Fibroblast of peridontal ligament (primary cell): ENCODE measurements around the gene SZT2.

Source experiments
- DNase-seq: peaks from one replicate; pipeline ENCODE4 v3.0.0-alpha.2; 2010; ENCODE audit errors: extremely low read depth

The SZT2 gene

DNA sequence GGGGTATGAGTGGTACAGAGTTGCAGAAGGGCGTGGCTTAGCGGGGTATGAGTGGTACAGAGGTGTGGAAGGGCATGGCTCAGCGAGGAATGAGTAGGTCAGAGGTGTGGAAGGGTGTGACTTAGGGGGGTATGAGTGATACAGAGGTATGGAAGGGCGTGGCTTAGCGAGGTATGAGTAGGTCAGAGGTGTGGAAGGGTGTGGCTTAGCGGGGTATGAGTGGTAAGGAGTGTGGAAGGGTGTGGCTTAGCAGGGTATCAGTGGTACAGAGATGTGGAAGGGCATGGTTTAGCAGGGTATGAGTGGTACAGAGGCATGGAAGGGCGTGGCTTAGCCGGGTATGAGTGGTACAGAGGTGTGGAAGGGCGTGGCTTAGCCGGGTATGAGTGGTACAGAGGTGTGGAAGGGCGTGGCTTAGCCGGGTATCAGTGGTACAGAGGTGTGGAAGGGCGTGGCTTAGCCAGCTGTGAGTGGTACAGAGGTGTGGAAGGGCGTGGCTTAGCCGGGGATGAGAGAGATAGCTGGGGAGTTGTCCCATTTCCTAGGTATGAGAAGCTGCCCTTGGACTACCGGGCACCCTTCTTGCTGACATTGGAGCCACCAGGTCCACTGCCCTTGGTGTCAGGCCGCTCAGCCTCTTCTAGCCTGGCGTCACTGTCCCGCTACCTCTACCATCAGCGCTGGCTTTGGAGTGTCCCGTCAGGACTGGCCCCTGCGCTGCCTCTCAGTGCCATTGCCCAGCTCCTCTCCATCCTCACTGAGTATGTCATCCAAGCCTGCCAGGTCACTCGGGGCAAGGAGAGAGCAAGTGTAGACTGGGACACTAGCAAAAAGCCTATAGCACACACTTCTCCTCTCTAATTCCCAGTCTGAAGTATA, 34.2 kb downstream of the SZT2 start:
- DNase-seq = no peak

DNA sequence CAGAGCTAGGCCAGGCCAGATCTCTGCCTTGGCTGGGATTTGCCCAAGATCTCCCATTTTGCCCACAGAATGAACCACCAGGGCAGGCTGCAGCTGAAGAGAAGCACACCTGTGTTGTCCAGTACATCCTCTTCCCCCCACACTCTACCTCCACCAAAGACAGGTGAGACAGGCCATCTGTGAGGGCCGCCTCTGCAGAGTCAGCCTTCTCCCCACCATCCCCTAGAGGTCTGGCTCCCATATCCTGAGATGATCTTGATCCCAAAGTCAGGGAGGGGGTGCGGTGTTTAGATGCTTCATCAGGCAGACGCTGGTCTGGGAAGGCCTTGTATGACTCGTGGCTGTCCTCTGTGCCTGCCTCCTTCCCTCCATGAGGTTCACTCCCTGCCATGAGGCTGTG, 35.3 kb downstream of the SZT2 start:
- no peak for DNase-seq

DNA sequence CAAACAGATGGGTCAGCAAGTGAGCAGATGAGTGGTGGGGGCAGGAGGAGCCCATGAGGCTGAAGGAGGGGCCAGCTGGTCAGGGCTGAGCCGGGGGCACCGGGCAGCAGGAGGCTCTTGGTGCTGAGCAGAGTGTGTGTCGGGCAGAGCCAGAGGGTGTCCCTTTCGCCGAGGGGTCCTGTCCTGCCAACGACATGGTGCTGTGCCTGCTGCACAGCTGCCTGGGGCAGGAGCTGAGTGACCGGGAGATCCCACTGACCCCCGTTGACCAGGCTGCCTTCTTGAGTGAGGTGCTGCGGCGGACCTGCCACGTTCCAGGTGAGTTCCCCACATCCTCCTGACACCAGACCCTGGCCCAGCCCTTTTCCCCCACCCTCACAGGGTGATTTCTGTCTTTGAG, 36.5 kb downstream of the SZT2 start:
- DNase-seq = no peak

DNA sequence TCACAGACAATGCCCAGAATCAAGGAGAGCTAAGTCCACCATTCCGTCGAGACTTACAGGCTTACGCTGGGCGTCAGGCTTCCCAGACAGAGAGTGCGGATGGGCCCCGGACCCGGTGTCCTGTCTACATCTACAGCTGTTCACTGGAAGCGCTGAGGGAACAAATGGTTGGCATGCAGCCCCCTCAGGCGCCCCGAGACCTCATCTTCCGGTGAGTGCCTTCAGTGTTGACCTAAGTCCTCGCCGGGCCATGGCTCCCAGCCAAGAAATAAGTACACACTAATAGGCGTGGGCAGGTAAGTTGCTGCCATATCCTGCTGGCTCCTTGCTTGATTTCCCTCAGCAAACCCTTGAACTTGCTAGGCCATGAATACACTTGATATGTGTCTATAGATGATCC, 37.8 kb downstream of the SZT2 start:
- DNase-seq = no peak

DNA sequence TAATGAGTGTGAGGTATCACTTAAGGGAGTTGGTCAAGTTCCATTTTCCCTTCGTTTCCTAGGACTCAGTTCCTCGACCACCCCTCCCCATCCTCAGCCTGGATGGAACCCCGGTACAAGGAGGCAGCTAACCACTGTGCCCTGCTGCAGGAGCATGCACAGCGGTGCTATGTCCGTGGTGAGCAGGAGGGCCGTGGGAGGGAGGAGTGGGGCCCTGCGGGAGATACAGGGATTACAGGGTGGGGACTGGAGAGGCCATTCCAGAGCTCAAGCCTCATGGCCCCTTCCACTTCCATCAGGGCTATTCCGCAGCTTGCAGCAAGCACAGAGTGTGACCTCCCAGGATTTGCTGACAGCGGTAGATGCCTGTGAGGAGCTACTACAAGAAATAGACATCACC, 38.2 kb downstream of the SZT2 start:
- no peak for DNase-seq

DNA sequence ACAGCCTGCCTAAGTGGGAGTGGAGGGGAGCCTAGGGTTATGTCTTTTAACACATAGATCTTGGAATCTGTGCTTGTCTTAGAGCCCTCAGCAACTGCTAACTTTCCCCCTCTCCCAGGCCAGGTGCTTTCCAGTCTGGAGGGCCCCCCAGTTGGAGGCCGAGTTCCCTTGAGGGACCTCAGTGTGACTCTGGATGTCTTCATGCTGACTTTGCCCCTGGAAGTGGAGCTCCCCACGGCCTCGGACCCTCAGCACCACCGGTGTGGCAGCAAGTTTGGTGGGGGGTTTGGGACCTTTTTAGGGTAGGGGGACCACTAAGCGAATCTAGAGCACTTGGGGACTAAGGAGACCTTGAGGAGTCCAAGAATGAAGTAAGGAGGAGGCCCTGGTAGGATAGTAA, 41.1 kb downstream of the SZT2 start:
- DNase-seq = no peak

DNA sequence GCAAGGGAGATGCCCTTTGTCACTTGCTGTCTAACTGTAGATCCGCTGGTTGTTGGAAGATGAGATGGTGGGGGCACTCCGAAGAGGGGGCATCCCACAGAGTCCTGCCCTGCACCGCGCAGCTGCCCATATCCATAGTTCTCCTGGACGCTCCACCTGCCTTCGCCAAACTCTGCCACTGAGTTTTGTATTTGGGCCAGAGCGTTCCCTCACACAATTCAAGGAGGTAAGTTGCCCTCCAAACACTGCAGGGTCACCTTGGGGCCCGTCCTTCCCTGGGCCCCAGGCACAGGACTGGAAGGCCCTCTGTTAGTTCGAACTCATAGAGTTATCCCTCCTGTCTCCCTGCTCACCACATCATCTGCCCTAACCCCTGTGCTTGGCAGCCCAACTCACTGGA, 42.0 kb downstream of the SZT2 start:
- no peak for DNase-seq

DNA sequence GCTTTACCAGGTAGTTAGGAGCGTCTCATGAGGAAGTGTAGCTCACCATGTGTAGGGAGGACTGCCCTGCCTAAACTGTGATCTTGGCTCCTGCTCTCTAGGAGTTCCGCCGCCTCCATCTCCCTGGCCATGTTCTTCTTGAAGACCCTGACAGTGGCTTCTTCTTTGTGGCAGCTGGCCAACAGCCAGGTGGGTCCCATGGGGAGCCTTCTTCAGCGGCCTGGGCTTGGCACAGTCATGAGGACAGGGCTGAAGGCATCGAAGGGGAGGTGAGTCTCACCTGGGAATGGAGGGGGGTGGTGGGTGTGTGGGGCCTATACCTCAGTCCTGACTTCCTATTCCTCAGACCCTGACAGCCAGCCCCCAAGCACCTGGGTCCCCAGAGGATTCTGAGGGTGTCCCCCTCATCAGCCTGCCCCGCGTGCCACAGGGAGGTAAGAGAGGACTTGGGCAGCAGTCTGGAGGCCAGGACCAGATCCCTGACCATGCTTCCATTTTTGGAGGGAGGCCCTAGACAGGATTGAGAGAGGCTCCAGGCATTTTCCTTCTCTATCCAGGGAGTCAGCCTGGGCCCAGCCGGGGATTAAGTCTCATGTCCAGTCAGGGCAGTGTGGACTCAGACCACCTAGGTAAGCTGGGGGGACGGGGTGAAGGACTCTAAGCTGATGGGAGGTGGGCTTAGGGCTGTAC, 42.6 kb downstream of the SZT2 start:
- DNase-seq = no peak

DNA sequence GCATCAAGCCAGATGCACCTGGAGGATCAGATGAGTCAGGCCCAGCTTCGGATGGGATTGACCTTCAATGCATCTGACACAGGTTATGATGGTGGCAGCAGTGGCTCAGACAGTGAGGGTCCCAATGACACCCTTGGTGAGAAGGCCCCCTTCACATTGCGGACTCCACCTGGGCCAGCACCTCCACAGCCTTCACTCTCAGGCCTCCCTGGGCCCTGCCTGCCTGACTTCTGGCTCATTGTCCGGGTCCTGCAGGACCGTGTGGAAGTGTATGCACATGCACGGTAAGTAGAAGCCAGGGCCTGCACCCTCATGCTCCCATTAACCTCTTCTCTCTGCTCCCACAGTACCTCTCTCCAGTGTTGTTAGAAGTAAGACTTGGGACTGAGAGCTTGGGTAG, 43.2 kb downstream of the SZT2 start:
- DNase-seq = no peak

DNA sequence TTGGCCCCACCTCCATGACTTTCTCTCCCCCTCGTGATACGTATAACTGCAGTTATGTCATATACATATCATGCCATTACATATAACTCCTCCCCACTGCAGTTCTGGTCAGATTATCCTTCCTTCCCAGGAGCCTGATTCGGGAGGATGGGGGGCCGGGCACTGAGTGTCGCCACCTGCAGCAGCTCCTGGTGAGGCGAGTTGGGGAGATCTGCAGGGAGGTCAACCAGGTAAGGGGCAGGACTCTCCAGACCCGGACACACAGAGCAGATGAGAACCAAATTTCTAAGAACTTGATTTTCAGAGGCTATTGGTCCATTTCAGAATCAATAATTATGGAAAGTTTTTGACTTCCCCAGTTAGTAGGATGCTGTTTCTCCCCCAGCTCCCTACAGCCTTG, 44.6 kb downstream of the SZT2 start:
- no peak for DNase-seq

DNA sequence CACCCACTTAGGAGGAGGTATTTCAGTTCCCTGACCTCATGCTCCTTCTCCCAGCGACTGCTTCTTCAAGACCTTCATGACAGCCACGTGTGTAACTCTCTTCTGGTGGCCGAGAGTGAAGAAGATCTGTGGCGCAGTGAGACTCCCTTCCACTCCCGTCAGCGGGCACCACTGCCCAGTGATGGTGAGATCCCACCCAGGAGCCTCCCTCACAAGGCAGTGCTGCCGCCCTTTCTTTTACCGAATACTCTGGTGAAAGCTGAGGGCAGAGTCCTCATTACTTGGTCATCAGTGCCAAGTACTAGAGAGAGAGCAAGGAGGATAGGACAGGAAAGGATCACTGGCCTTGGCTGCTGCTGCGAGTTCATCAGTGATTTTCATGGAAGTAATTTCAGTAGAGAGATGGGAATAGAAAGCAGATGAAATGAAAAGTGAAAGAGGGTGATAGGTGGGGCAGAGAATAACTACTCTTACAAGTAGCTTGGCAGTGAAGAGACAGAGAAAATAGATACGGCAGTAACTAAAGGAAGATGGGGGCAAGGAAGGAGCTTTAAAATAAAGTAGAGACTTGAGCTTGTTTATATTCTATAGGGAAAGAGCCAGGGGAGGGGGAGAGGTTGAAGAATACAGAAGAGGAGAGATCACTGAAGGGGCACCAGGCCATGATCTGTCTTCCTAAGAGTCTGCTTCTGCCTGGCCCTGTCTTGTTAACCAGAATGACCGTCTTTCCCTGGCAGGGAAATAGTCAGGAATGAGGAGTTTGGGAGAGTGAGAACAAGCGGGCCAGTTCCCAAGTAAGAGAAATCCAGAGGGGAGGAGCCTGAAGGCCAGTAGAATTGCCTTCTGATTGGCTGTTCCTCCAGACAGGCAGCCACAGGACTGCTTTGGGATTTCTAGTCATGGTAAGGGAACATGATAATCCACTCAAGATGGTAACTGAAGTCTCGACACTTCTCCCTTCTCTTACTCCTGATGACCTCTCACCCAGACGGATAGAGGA, 45.7 kb downstream of the SZT2 start:
- peak; percentile 93 for DNase-seq

DNA sequence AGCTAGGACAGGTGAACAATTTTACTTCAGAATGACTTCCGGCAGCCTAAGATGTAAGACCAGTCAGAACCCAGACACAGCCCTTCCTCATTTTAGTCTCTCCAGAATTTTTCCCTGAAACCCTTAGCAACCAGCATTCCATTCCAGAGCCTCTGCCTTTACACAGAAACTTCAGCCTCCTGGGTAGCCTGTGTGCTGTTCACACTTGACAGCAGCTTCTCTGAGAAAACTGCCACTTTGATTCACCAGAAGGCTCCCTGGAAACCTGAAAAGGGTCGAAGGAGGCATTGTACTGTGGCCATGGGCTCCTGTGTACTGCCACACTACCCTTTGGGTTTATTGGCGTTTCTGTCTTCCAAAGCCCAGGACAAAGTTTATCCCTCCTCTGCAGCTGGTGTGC, 46.7 kb downstream of the SZT2 start:
- peak; percentile 16 for DNase-seq

DNA sequence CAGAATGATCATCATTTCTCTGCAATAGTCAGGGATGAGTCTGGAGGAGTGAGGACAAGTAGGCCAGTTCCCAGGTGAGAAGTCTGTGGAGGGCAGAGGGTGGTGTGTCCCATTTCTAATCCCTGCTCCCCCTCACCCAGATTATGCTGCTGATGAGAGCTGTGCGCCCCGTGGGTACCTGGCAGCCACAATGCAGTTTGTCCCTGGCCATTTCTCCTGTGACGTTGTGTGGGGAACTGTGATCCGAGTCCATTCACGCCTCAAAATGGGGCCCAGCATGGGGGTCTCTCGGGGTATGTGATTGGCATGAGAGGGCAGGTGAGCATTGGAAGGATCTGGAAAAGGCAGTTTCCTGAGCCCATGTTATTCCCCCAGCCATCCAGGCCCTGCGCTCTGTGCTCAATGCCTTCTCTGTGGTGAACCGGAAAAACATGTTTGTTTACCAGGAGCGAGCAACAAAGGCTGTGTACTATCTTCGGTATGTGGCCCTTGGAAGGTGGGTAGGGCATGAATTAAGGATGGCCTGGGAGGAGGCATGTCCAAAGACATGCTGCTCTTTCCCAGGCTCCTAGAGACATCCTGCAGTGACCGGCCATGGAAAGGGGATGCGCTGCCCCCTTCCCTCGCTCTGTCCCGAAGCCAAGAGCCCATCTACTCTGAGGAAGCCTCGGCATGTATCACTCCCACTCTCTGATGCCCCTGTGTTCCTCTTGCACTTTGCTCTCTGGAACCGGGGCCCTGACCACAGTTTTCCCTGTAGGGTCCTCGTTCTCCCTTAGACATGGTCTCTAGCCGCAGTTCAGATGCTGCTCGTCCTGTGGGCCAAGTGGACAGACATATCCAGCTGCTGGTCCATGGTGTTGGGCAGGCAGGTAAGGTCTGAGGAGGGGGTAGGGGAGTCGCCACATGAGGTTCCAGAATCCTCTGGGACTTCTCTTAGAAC, 47.6 kb downstream of the SZT2 start:
- DNase-seq = no peak

DNA sequence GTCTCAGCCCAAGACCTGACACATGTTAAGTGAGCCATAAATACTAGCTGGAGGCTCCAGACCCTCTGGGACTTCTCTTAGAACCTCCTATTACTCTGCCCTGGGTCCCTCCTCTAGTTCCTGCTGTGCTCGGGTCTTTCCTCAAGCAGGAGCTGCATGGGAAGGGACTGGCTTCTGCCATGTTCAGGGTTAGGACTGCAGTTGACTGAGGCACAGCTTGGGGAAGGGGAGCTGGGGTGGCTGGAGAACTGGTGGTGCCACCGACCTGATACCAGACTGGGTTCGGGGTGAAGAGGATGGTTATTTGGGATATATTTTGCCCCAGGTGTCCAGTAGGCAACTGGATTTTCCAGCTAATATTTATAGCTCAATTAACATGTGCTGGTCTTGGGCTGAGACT, 48.3 kb downstream of the SZT2 start:
- DNase-seq = no peak

DNA sequence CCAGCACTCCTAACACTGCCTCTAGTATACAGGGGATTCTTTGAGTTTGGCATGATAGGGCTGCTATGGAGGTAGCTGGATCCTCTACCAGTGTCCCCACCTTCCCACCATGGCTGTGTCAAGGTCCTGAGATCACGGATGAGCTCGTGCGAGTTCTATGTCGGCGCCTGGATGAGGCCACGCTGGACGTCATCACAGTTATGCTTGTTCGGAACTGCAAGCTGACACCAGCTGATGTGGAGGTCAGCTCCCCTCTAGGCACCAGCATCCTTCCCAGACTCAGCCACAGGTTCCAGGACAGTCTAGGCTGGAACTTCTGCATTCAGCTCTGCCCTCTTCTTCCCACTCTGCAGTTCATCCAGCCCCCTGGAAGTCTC, 48.9 kb downstream of the SZT2 start:
- no peak for DNase-seq

DNA sequence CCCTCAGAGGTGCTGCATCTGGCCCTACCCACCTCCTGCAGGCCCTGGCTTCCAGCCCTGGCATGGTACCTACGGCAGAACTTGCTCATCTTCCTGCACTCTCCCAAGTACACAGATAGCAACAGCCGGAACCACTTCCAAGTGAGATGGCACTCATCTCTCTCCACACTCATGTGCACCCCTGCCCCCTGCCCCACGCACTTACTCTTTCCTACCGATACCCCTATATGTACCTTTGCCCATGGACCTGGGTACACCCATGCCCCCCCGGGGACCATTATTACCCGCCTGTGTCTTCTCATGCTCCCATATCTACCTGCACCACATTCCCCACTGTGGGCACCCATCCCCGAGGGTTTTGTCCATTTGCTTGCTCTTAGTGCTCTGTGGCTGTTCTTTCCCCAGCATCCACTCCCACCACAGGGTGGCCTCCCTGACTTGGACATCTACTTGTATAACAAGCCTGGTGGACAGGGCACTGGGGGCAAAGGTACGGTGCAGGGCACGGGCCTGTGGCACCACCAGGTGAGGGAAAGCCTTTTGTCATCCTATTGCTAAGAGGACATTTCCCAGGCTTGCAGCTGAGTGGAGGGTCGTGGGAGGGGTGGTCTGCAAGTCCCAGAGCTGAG, 49.4 kb downstream of the SZT2 start:
- no peak for DNase-seq

DNA sequence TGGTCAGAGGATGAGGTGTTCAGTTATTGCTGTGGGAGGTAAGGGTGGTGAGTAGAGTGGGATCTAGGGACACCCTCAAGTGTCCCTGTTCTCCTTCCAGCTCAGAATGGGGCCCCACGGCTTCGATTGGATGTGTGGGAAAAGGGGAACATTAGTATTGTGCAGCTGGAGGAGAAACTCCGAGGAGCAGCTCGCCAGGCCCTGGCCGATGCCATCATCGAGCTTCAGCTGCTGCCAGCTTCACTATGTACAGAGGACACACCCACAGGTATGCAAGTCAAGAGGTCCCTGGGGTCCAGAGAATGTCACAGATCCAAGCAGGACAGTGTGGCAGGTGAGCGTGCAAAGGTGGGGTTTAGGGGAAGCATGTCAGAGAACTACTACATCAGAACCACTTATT, 50.1 kb downstream of the SZT2 start:
- DNase-seq = no peak

DNA sequence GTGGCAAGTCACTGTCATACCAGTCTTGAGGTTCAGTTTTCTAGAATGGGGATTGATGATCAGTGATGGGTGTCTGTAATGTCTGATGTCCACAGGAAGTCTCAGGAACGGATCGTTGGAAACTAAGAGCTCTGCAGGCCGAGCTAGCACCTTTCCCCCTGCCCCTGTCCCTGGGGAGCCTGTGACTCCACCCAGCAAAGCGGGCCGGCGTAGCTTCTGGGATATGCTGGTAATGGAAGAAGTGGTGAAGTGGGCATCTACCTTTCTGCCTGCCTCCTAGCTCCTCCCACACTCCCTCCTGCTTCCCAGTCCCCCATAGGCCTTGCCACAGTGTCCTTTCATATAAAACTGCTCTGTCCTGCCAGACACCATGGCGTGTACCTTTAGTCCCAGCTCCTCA, 50.7 kb downstream of the SZT2 start:
- DNase-seq = no peak

DNA sequence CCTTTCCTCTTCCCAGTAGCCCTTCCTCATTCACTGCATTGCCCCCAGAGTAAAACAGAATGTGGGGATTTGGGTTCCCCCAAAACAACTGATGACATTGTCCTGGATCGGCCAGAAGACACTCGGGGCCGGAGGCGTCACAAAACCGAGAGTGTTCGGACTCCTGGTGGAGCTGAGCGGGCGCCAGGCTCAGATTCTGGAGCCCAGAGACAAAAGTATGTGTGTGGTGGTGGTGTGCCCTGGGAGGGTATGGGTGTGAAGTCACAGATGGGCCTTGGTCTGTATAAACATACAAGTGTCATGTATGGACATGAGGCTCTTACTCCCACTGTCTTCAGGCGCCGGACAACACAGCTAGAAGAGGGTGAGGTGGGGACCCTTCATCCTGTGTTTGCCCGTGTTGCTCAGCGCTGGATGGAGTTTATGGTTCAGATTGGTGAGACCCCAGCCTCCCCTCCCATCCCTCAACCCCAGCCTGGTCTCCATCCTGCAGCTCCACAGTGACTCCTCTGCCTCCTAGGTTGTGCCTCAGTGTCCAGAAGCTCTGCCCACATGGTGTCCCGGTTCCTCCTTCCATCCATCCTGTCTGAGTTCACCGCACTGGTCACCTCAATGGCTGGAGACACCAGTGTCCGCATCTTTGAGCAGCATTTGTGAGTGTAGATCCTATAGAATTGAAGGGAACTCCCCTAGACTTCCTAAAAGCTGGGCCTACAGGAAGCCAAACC, 51.6 kb downstream of the SZT2 start:
- no peak for DNase-seq
